ENCODE results near the gene SLC35A2. TPM values are rescaled to one million over a fixed set of nuclear protein-coding genes. Genes with fewer than 3 reads are reported as not detected.
"Not testable (repeated sequence)": the region's sequence is repeated elsewhere in the genome, so short reads cannot be mapped to it uniquely, and the experiment has no call there.

SLC35A2 gene
- total RNA-seq, 1 experiment from 2014 or later: 18.0 TPM

DNA sequence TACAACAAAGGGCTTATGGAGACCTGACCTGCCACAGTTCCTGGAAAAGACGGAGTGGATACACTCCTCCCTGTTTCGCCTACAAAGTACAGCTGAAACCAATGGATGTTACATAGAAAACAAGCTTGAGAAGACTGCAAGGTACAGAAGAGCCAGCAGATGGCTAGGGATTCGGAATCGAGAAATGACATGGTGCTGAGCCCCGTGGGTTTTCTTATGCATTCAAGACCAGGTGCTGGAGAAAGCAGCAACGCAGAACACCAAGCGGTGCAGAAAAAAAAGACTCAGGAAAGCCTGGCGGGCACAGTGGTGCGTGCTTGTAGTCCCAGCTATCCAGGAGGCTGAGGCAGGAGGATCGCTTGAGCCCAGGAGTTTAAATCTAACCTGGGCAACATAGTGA lies 27.7 kb downstream of the SLC35A2 start:
- POLR2A ChIA-PET: no interaction called here
- Mint-ChIP-seq H3K27ac (no peak overlapping the region), H3K4me1 (no peaks in the 10 kb centered on the region), H3K4me3 (no peak overlapping the region), H3K36me3 (no peaks in the 10 kb centered on the region), H3K9me3 (no peaks in the 10 kb centered on the region), H3K27me3 (ENCODE audit: low read depth) (no peaks in the 10 kb centered on the region; the same call in 1 of the 2 replicates)
- TF ChIP-seq TEAD1 (CRISPR knock-in tag; IDR thresholded peaks at IDR 0.05) (no peak), ELF4 (CRISPR knock-in tag; IDR thresholded peaks at IDR 0.05; ENCODE audit: low read depth) (no peak), NR3C1 (CRISPR knock-in tag; conservative IDR thresholded peaks at IDR 0.05; ENCODE audit: low read depth) (no peak), HMGA2 (CRISPR knock-in tag; IDR thresholded peaks at IDR 0.05) (no peak), E2F5 (CRISPR knock-in tag; IDR thresholded peaks at IDR 0.05) (no peak), ZNF317 (CRISPR knock-in tag; IDR thresholded peaks at IDR 0.05; ENCODE audit: borderline replicate concordance, low read depth) (no peak), JUN (CRISPR knock-in tag; IDR thresholded peaks at IDR 0.05) (no peak), IRF2 (CRISPR knock-in tag; IDR thresholded peaks at IDR 0.05; ENCODE audit: borderline replicate concordance, low read depth) (no peak), CREM (CRISPR knock-in tag; IDR thresholded peaks at IDR 0.05) (no peak), TCF7 (CRISPR knock-in tag; IDR thresholded peaks at IDR 0.05; ENCODE audit: low read depth) (no peak), ZBTB43 (CRISPR knock-in tag; IDR thresholded peaks at IDR 0.05) (no peak), SOX15 (CRISPR knock-in tag; IDR thresholded peaks at IDR 0.05) (no peak), NFE2L1 (CRISPR knock-in tag; IDR thresholded peaks at IDR 0.05) (no peak), PRRX2 (CRISPR knock-in tag; IDR thresholded peaks at IDR 0.05) (no peak)
- TF ChIP-seq, protein P1, sequence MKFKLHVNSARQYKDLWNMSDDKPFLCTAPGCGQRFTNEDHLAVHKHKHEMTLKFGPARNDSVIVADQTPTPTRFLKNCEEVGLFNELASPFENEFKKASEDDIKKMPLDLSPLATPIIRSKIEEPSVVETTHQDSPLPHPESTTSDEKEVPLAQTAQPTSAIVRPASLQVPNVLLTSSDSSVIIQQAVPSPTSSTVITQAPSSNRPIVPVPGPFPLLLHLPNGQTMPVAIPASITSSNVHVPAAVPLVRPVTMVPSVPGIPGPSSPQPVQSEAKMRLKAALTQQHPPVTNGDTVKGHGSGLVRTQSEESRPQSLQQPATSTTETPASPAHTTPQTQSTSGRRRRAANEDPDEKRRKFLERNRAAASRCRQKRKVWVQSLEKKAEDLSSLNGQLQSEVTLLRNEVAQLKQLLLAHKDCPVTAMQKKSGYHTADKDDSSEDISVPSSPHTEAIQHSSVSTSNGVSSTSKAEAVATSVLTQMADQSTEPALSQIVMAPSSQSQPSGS (CRISPR knock-in tag; IDR thresholded peaks at IDR 0.05; ENCODE audit: borderline replicate concordance, low read depth): no peak
- TF ChIP-seq, protein P2, sequence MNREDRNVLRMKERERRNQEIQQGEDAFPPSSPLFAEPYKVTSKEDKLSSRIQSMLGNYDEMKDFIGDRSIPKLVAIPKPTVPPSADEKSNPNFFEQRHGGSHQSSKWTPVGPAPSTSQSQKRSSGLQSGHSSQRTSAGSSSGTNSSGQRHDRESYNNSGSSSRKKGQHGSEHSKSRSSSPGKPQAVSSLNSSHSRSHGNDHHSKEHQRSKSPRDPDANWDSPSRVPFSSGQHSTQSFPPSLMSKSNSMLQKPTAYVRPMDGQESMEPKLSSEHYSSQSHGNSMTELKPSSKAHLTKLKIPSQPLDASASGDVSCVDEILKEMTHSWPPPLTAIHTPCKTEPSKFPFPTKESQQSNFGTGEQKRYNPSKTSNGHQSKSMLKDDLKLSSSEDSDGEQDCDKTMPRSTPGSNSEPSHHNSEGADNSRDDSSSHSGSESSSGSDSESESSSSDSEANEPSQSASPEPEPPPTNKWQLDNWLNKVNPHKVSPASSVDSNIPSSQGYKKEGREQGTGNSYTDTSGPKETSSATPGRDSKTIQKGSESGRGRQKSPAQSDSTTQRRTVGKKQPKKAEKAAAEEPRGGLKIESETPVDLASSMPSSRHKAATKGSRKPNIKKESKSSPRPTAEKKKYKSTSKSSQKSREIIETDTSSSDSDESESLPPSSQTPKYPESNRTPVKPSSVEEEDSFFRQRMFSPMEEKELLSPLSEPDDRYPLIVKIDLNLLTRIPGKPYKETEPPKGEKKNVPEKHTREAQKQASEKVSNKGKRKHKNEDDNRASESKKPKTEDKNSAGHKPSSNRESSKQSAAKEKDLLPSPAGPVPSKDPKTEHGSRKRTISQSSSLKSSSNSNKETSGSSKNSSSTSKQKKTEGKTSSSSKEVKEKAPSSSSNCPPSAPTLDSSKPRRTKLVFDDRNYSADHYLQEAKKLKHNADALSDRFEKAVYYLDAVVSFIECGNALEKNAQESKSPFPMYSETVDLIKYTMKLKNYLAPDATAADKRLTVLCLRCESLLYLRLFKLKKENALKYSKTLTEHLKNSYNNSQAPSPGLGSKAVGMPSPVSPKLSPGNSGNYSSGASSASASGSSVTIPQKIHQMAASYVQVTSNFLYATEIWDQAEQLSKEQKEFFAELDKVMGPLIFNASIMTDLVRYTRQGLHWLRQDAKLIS (CRISPR knock-in tag; IDR thresholded peaks at IDR 0.05; ENCODE audit: borderline replicate concordance): no peak
- TF ChIP-seq, protein P3, sequence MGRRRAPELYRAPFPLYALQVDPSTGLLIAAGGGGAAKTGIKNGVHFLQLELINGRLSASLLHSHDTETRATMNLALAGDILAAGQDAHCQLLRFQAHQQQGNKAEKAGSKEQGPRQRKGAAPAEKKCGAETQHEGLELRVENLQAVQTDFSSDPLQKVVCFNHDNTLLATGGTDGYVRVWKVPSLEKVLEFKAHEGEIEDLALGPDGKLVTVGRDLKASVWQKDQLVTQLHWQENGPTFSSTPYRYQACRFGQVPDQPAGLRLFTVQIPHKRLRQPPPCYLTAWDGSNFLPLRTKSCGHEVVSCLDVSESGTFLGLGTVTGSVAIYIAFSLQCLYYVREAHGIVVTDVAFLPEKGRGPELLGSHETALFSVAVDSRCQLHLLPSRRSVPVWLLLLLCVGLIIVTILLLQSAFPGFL (CRISPR knock-in tag; IDR thresholded peaks at IDR 0.05; ENCODE audit: borderline replicate concordance): no peak
- CTCF ChIA-PET: no interaction called here
- DNase-seq (ENCODE audit: low spot score) (no peak), ATAC-seq (no peak)

- H3K36me3 Mint-ChIP-seq, CTCF ChIA-PET, ATAC-seq: not testable (repeated sequence)
Measured at GRCh38 chrX:48876944-48877343, 34.5 kb downstream of the SLC35A2 start.

GRCh38 chrX:48872017-48872416 lies 39.4 kb downstream of the SLC35A2 start:
- ATAC-seq; H3K36me3 Mint-ChIP-seq; H3K9me3 Mint-ChIP-seq; H3K4me3 Mint-ChIP-seq; DNase-seq (ENCODE audit: low spot score); H3K4me1 Mint-ChIP-seq; H3K27me3 Mint-ChIP-seq (ENCODE audit: low read depth); CTCF ChIA-PET; POLR2A ChIA-PET; H3K27ac Mint-ChIP-seq: not testable (repeated sequence)

More at GRCh38 chrX:48876944-48877343, 34.5 kb downstream of the SLC35A2 start:
- H3K27ac Mint-ChIP-seq; DNase-seq (ENCODE audit: low spot score); H3K9me3 Mint-ChIP-seq; H3K4me3 Mint-ChIP-seq; H3K4me1 Mint-ChIP-seq; H3K27me3 Mint-ChIP-seq (ENCODE audit: low read depth); POLR2A ChIA-PET: not testable (repeated sequence)
